ENCODE measurements around the gene TMEM123.

GRCh38 chr11:102416976-102417375, 35.6 kb downstream of the TMEM123 start:
- TF ChIP-seq GATA2 (IDR thresholded peaks at IDR 0.05; ENCODE audit: insufficient read depth, insufficient read length, low read depth, low read length) (no peak), CTCF (IDR thresholded peaks at IDR 0.05; ENCODE audit: extremely low read depth in 1 of 2, insufficient read depth in 1 of 2, low read depth in 1 of 2, low read length in 2 of 2) (no peak), POLR2AphosphoS5 (IDR thresholded peaks at IDR 0.05; ENCODE audit: insufficient read depth, low read depth, low read length) (no peak), POLR2A (IDR thresholded peaks at IDR 0.05; ENCODE audit: low read depth, low read length) (no peak), MAX (IDR thresholded peaks at IDR 0.05; ENCODE audit: insufficient read depth, insufficient read length) (no peak), MYC (IDR thresholded peaks at IDR 0.05; ENCODE audit: low read depth, low read length) (no peak), JUN (IDR thresholded peaks at IDR 0.05; ENCODE audit: borderline replicate concordance, insufficient read depth, insufficient read length, low read depth) (no peak), FOS (IDR thresholded peaks at IDR 0.05; ENCODE audit: borderline replicate concordance, insufficient read depth, low read length) (no peak), EZH2 (IDR thresholded peaks at IDR 0.05; ENCODE audit: borderline replicate concordance, low read depth, low read length, severe bottlenecking) (no peak)
